SKM-1 (cell line): ENCODE measurements around the gene CD63.

Experiments
- DNase-seq: peaks from one replicate; lab custom pipeline; 2025; ENCODE audit not compliant: unreplicated experiment; lab: John Stamatoyannopoulos, UW

The CD63 gene

GRCh38 chr12:55741931-55742680, 13.3 kb upstream of the CD63 start:
- DNase-seq, result no peak

DNA sequence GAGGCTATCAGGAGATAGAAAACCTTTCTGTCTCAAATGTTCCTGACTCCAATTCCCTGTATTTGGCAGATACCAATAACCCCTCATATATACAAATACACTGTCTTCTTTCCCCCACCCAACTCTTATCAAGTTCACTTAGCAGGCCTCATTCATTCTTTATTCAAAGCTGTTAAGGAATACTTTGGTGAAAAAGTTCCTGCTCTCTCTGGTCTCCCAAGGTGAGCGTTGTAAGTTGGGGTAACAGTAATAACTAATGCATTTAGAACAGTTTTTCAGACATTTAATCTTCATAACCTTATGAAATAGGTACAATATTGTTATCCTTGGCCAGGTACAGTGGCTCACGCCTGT, 10.2 kb upstream of the CD63 start:
- DNase-seq, result no peak

- peak; percentile 40 for DNase-seq
Observed at GRCh38 chr12:55738123-55739024, 9.6 kb upstream of the CD63 start.

DNA sequence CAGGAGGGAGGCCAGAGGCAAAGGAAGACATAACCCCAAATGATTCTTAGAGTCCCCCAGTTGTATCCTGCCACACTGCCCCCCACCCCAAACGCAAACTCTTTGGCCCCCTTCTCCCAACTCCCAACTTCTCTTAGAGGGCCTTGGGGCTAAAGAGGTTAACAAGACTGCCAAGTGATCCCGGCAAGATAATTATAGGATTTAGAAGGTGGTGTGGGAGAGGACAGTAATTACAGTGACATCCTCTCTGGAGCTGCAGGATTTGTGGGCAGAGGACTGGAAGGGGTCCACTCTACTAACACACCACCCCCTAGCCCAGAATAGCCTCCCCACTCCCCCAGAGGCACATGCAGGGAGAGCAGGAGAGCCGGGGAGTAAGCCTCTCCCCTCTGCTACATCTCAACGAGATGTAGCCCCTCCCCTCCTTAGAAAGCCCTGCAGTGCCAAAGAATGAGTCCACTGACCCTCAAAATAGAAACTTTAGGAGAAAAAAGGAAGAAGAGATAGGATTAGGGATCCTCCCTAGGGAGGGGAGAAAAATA, 8.8 kb upstream of the CD63 start:
- no peak for DNase-seq

DNA sequence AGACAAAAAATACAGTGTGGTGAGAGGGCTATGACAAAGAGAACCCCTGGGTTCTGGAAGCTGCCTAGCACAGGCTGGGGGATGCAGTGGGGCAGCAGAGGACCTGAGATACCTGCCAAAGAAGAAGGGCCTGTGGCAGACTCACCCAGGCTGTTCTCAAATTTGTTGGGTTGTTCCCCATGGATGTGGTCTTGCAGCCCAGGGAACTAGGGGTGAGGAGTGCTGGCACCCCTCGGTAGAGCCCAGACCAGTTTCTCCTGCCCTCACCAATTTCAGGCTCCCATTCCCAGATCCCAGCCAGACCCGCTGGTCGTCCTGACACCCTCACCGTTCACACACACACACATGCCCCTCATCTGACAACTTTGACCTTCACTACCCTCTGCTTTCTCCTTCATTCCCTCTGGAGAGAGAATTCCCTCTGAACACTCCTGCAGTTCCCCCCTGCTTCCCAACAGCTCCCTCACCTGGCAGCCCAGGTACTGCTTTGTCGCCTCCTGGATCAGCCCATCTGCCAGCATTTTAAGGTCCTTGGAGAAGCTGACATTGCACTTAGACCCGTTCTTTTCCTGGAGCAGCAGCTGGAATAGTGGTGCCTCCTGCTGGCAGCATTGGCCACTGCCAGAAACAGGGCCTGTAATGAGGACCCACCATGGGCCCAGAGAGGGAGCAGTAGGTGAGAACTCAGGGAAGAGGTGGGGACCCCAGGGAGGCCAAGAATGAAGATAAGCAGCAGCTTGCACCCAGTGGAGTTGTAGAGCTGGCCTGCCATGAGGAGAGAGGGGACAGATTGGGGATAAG, 8.2 kb upstream of the CD63 start:
- no peak for DNase-seq

DNA sequence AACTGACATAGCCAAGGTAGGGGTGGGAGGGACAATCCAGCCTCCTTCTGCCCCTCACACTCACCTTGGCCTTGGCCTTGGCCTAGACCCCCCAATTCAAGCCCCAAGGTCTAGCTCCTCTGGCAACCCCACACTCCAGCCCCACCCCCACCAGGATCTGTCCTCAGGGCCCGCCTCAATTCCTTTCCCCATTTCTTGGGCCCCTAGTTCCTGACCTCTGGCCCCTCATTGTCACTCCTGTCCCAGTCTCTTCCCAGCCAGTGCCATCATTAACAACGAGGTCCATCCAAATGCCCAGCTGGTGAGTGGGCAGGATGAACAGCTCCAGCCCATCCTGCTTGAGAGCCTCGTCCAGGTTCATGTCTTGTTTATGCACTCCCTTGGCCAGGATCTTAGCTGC, 7.3 kb upstream of the CD63 start:
- DNase-seq, result no peak

GRCh38 chr12:55734595-55734994, 5.8 kb upstream of the CD63 start:
- no peak for DNase-seq

GRCh38 chr12:55733858-55734257, 5.0 kb upstream of the CD63 start:
- no peak for DNase-seq

- no peak for DNase-seq
Observed at GRCh38 chr12:55733021-55733555, 4.3 kb upstream of the CD63 start.

- no peak for DNase-seq
Observed at GRCh38 chr12:55732288-55732687, 3.5 kb upstream of the CD63 start.

DNA sequence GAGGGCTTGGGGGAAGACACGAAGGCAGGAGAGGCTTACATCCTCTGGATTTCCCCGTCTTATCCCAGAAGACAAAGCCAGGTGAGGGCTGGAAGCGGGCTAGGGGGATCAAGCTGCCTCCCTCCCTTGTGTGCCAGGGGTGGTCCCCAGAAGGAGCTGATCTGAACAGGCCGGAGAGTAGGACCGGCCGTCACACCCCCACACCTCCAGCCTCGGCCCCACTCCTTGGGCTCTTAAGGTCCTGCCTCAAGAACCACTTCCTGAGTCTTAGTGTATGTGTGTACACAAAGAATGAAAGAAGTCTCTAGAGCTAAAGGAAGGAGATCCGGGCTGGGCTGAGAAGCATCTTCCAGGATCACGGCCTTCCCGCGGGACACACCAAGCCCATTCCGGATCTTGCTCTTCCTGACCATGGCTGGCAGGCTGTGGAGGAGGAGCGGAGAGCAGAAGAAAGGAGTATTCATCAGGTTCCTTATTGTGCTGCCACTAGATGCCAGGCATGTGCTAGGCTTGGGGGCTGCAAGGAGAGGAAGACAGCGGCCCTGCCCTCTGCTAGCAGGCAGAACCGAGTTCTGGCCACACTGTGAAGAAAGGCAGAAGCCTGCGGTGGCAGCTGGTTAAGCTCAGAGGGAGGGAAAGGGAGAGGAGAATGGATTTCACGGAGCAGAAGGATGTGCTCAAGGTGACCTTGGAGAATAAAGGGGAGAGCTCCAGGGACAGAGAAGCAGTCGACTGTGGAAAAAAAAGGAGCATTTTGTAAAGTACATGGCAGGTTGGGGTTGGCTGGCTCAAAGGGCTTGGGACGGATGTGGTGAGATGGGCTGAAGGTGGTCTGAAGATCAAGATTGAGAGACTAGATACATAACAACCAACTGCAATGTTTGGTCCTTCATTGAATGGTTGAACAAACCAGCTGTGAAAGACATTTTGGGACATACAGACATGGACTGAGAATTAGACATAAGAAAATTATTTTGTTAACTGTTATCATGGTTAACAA, 1.3 kb upstream of the CD63 start:
- DNase-seq, result no peak

DNA sequence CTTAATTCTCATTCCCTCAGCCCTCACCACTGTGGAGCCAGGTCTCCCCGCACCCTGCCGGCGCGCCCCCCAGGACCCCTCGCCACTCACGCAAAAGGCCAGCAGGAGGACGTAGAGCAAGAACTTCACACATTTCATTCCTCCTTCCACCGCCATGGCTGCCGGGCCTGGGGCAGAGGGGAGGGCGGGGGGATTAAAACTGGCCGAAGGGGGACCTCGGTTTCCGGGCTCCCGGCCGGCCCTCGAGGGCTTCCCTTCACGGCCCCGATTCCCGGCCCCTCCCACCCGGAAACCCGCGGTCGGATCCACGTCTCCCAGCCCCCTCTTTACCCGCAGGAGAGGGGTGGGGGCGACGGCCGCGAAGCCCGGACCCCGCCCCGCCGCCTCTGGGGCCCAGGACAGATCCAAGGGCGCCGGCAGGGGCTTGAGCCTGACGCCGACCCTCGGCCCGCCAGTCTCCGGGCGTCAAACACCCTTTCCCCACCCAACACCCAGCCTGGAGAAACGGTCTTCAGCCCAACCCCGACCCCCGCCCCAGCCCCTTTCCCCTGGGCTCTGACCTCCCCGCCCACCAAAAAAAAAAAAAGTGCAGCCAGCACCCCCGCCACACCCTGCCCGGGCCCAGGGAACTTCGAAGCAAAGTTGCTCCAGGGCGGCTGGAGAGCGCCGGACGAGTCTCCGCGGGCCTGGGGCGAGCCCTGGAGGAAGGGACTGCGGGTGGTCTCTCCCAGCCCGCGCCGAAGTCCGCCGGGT, 447 bp downstream of the CD63 start:
- DNase-seq, result no peak

DNA sequence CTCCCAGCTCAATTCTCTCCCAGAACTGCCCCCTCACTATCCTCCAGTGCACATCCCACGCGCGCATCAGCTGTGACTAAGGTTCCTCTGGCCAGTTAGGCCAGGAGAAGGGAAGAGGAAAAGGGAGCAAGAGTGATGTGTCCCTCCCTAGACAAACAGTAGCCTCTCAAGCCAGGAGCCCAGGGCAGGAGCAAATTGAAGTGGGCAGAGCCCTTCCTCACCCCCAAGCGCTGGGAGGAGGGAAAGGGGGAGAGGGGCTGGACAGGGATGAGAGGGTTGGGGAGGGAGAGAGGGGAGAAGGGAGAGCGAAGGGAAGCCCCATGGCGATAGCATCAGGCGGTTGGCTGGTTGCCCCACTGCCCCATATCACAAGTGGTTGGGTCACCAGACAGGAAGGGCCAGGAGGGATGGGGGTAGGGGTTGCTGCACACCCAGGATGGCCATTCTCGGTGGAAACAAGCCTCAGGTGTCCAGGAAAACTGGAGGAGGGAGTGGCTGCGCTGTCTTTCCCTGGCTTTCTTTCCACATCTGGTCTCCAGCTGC, 1.1 kb downstream of the CD63 start:
- DNase-seq, result no peak

- DNase-seq, result no peak
Observed at GRCh38 chr12:55726971-55727370, 1.8 kb downstream of the CD63 start.

GRCh38 chr12:55725556-55725955, 3.3 kb downstream of the CD63 start:
- DNase-seq, result no peak

DNA sequence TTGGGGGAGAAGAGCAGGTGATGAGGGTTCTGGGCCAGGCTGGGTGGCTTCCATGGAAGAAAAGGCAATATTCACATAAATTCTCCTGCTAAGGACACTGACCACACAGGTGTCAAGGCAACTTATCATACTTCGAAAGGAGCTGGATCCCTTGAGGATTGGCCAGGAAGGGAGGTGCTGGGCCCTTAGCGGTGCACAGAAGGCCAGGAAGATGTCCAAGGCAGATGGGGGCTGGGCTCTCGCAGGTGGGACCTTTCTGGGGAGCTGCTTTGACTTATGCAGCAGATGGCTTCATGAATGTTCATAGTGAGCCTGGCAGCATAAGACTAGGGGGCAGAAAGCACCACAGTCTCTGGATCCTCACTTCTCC, 3.9 kb downstream of the CD63 start:
- DNase-seq, result no peak

DNA sequence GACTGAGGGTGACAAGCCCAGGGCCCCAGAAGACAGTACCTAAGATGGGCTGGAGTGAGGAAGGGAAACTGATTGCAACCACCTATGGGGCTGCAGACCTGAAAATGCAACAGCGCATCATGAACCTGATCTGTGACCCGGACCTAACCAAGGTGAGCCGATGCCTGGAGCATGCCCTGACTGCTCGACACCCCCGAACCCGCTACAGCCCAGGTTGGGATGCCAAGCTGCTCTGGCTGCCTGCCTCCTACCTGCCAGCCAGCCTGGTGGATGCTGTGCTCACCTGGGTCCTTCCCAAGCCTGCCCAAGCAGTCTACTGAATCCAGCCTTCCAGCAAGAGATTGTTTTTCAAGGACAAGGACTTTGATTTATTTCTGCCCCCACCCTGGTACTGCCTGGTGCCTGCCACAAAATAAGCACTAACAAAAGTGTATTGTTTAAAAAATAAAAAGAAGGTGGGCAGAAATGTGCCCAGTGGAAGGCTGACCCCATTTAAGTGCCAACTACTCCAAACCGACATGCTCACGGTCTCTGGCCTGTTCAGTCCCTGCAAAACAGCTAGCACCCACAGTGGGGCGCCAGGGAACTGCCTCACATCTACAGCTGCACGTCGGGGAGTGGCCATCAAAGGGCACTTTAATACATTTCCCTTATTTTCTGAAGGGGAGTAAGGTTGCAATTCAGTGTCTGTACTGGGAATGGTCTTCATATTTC, 4.4 kb downstream of the CD63 start:
- DNase-seq, result no peak

- no peak for DNase-seq
Observed at GRCh38 chr12:55723516-55724225, 5.1 kb downstream of the CD63 start.
